Measurements from ENCODE around the gene TRAF1. TPM values are rescaled to one million over a fixed set of nuclear protein-coding genes. Genes with fewer than 3 reads are reported as not detected.
A peak's percentile ranks its signal among the peaks of the same experiment; 100 is the strongest.

Gene TRAF1
- total RNA-seq, 2 donors from 2014 or later: 1.5 to 3.1 TPM

- Histone ChIP-seq H3K4me3 (peak overlapping the region; percentile 42), H3K4me1 (peaks cover 9% of the 10 kb centered on the region), H3K36me3 (no peaks in the 10 kb centered on the region), H3K9ac (ENCODE audit: low read depth in 2 of 2, low read length in 2 of 2) (peak overlapping the region; percentile 75 to 79), H3K27me3 (no peaks in the 10 kb centered on the region), H3K27ac (peak overlapping the region; percentile 67), H3K9me3 (no peaks in the 10 kb centered on the region)
- DNase-seq: no peak
- intact Hi-C loops (cut with DNase I): loop anchor here (5.0 kb wide), 1 partner anchor 68 kb away; no protein-coding TSS in a partner anchor
- no peak for TF ChIP-seq CTCF (IDR thresholded peaks at IDR 0.05)
Observed at GRCh38 chr9:120869360-120869687, 57.3 kb downstream of the TRAF1 start.

- TF ChIP-seq CTCF (IDR thresholded peaks at IDR 0.05): no peak
- Histone ChIP-seq H3K27ac (peak overlapping the region; percentile 67), H3K4me1 (peaks cover 9% of the 10 kb centered on the region), H3K4me3 (peak overlapping the region; percentile 42), H3K36me3 (no peaks in the 10 kb centered on the region), H3K9me3 (no peaks in the 10 kb centered on the region), H3K27me3 (no peaks in the 10 kb centered on the region), H3K9ac (ENCODE audit: low read depth in 2 of 2, low read length in 2 of 2) (peak overlapping the region; percentile 75 to 79)
- intact Hi-C loops (cut with DNase I): loop anchor here (5.0 kb wide), 1 partner anchor 68 kb away; no protein-coding TSS in a partner anchor
- peak; percentile 99 for DNase-seq
Observed at GRCh38 chr9:120868676-120869359, 57.8 kb downstream of the TRAF1 start.

GRCh38 chr9:120868339-120868675 is 58.3 kb downstream of the TRAF1 start:
- no peak for DNase-seq
- no peaks in the 10 kb centered on the region for H3K9me3 ChIP-seq
- H3K27ac ChIP-seq: peak overlapping the region; percentile 65
- peaks cover 9% of the 10 kb centered on the region for H3K4me1 ChIP-seq
- peak overlapping the region; percentile 22 for H3K4me3 ChIP-seq
- peak overlapping the region in 1 of 2 donors; percentile 66 for H3K9ac ChIP-seq (ENCODE audit: low read depth in 2 of 2, low read length in 2 of 2)
- H3K36me3 ChIP-seq: no peaks in the 10 kb centered on the region
- intact Hi-C loops (cut with DNase I): loop anchor here (5.0 kb wide), 1 partner anchor 69 kb away; no protein-coding TSS in a partner anchor
- TF ChIP-seq CTCF (IDR thresholded peaks at IDR 0.05): no peak
- H3K27me3 ChIP-seq: no peaks in the 10 kb centered on the region

- peaks cover 9% of the 10 kb centered on the region for H3K4me1 ChIP-seq
- H3K4me3 ChIP-seq: peak overlapping the region; percentile 22
- no peak for DNase-seq
- peak overlapping the region; percentile 65 for H3K27ac ChIP-seq
- H3K9me3 ChIP-seq: no peaks in the 10 kb centered on the region
- H3K9ac ChIP-seq (ENCODE audit: low read depth in 2 of 2, low read length in 2 of 2): peak overlapping the region in 1 of 2 donors; percentile 66
- intact Hi-C loops (cut with DNase I): loop anchor here (5.0 kb wide), 1 partner anchor 69 kb away; no protein-coding TSS in a partner anchor
- H3K36me3 ChIP-seq: no peaks in the 10 kb centered on the region
- no peaks in the 10 kb centered on the region for H3K27me3 ChIP-seq
- TF ChIP-seq CTCF (IDR thresholded peaks at IDR 0.05): no peak
Observed at GRCh38 chr9:120867676-120868338, 58.8 kb downstream of the TRAF1 start.

- H3K9ac ChIP-seq (ENCODE audit: low read depth in 2 of 2, low read length in 2 of 2): no peak overlapping the region
- no peaks in the 10 kb centered on the region for H3K27me3 ChIP-seq
- H3K27ac ChIP-seq: no peak overlapping the region
- no peaks in the 10 kb centered on the region for H3K9me3 ChIP-seq
- no peak overlapping the region for H3K4me3 ChIP-seq
- peaks cover 9% of the 10 kb centered on the region for H3K4me1 ChIP-seq
- no peak for DNase-seq
- TF ChIP-seq CTCF (IDR thresholded peaks at IDR 0.05): no peak
- intact Hi-C loops (cut with DNase I): loop anchor here (5.0 kb wide), 1 partner anchor 71 kb away; no protein-coding TSS in a partner anchor
- H3K36me3 ChIP-seq: no peaks in the 10 kb centered on the region
Observed at GRCh38 chr9:120866651-120867050, 59.9 kb downstream of the TRAF1 start.

All from colonic mucosa (tissue), 4 donors.